A673 (cell line): ENCODE data around the gene PTPRK. TPM values are rescaled to one million over a fixed set of nuclear protein-coding genes. Genes with fewer than 3 reads are reported as not detected.

Experiments
- BruUV-seq: library from RNA; stranded (reverse); fragments of 400-500 nt; replicated peaks from 2 replicates; lab custom pipeline; 2021; lab: Mats Ljungman, UMichigan
- CTCF ChIA-PET: fragments of 300-600 bp; sonication (Branson Sonifier 250); formaldehyde crosslinking; loops from one replicate; lab custom pipeline; 2022; ENCODE audit warnings: antibody characterized with exemption; lab: Charles Lee
- POLR2A ChIA-PET: fragments of 300-600 bp; sonication (Branson Sonifier 250); formaldehyde crosslinking; loops from one replicate; lab custom pipeline; 2022; ENCODE audit warnings: antibody characterized with exemption; ENCODE audit not compliant: low non-redundant PET; lab: Charles Lee
- DNase-seq: peaks from one replicate; pipeline ENCODE4 v3.0.0-alpha.2; 2015; ENCODE audit warnings: low spot score
- H3K27ac ChIP-seq: fragments of 200-600 bp; sonication (generic); 2 replicates; pipeline ENCODE4 v1.5.1; 2016; ENCODE audit warnings: mixed run types, low read depth, mild to moderate bottlenecking, mixed read lengths, antibody characterized with exemption, low read length; ENCODE audit not compliant: poor library complexity, severe bottlenecking
- H3K27me3 ChIP-seq: fragments of 200-600 bp; sonication (generic); replicated peaks from 2 replicates; pipeline ENCODE4 v1.6.1; 2017; ENCODE audit warnings: mixed run types, low read depth, mild to moderate bottlenecking, mixed read lengths, antibody characterized with exemption, low read length; ENCODE audit not compliant: insufficient read depth, poor library complexity
- H3K36me3 ChIP-seq: fragments of 200-600 bp; sonication (generic); 2 replicates; pipeline ENCODE4 v1.6.1; 2016; ENCODE audit warnings: mixed run types, mild to moderate bottlenecking, mixed read lengths, antibody characterized with exemption, low read length; ENCODE audit not compliant: insufficient read depth, poor library complexity, severe bottlenecking
- H3K4me1 ChIP-seq: fragments of 200-600 bp; sonication (generic); 2 replicates; pipeline ENCODE4 v1.6.1; 2017; ENCODE audit warnings: mixed run types, mild to moderate bottlenecking, mixed read lengths, antibody characterized with exemption, low read length; ENCODE audit not compliant: insufficient read depth, poor library complexity, severe bottlenecking
- H3K4me3 ChIP-seq: fragments of 200-600 bp; sonication (generic); 2 replicates; pipeline ENCODE4 v1.5.1; 2016; ENCODE audit warnings: low read depth, mixed run types, mild to moderate bottlenecking, mixed read lengths, low read length; ENCODE audit not compliant: poor library complexity, severe bottlenecking
- H3K9me3 ChIP-seq: fragments of 200-600 bp; sonication (generic); 2 replicates; pipeline ENCODE4 v1.6.1; 2016; ENCODE audit warnings: mixed run types, low read depth, mild to moderate bottlenecking, mixed read lengths, antibody characterized with exemption, low read length; ENCODE audit not compliant: poor library complexity, severe bottlenecking
- EZH2 ChIP-seq: fragments of 200-600 bp; sonication (generic); IDR thresholded peaks from 2 replicates; pipeline ENCODE4 v1.6.1; 2017; ENCODE audit warnings: borderline replicate concordance, low read depth, mild to moderate bottlenecking, mixed read lengths, antibody characterized with exemption, low read length; ENCODE audit not compliant: poor library complexity, severe bottlenecking
- intact Hi-C: fragments of 100-400 bp; cut with micrococcal nuclease; formaldehyde crosslinking; loops from one replicate; pipeline ENCODE4 v1.10.0; 2022; ENCODE audit not compliant: unreplicated experiment
- total RNA-seq: library from RNA; stranded (reverse); gene quantifications from 2 replicates; pipeline ENCODE4 v1.2.3, GENCODE V29; 2021
- TF ChIP-seq, protein P1 (sequence below): fragments of 300-800, 200-600 bp; sonication (generic); conservative IDR thresholded peaks from 2 replicates; pipeline ENCODE4 v1.5.1; 2017; ENCODE audit warnings: low read depth, mild to moderate bottlenecking, antibody characterized with exemption, low read length, moderate library complexity, mixed read lengths

The PTPRK gene
- total RNA-seq, 1 experiment from 2014 or later = 77.3 TPM

DNA sequence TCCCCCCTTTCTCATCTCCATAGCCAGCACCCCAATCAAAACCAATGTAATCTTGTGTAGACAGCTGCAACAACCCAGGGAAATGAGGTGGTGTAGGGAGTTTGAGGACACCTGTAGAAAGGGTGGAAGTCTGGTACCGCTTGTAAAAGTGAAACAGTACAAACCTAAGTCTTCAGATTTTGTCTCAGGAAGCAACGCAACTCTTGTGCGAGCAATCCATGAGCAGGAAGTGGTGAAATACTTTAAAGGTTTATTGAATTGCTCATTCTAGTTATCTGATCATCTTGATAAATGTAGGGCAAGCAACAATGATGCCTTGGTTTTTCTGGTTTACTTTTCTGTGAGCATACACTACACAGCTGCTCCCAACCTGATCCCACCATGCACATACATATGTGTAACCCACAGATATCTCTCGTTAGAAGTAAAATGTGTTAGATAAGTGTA, 548.4 kb downstream of the PTPRK start:
- no peak for DNase-seq
- no peaks in the 10 kb centered on the region for H3K9me3 ChIP-seq
- H3K27me3 ChIP-seq = no peaks in the 10 kb centered on the region
- no peak overlapping the region for H3K27ac ChIP-seq
- no TSS peak for BruUV-seq
- TF ChIP-seq EZH2 = no peak
- TF ChIP-seq, protein P1, sequence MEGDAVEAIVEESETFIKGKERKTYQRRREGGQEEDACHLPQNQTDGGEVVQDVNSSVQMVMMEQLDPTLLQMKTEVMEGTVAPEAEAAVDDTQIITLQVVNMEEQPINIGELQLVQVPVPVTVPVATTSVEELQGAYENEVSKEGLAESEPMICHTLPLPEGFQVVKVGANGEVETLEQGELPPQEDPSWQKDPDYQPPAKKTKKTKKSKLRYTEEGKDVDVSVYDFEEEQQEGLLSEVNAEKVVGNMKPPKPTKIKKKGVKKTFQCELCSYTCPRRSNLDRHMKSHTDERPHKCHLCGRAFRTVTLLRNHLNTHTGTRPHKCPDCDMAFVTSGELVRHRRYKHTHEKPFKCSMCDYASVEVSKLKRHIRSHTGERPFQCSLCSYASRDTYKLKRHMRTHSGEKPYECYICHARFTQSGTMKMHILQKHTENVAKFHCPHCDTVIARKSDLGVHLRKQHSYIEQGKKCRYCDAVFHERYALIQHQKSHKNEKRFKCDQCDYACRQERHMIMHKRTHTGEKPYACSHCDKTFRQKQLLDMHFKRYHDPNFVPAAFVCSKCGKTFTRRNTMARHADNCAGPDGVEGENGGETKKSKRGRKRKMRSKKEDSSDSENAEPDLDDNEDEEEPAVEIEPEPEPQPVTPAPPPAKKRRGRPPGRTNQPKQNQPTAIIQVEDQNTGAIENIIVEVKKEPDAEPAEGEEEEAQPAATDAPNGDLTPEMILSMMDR = no peak
- intact Hi-C loops = no loop called here
- H3K4me1 ChIP-seq = no peaks in the 10 kb centered on the region
- CTCF ChIA-PET = no interaction called here
- peaks cover 8% of the 10 kb centered on the region for H3K36me3 ChIP-seq
- no peak overlapping the region for H3K4me3 ChIP-seq
- POLR2A ChIA-PET = no interaction called here

DNA sequence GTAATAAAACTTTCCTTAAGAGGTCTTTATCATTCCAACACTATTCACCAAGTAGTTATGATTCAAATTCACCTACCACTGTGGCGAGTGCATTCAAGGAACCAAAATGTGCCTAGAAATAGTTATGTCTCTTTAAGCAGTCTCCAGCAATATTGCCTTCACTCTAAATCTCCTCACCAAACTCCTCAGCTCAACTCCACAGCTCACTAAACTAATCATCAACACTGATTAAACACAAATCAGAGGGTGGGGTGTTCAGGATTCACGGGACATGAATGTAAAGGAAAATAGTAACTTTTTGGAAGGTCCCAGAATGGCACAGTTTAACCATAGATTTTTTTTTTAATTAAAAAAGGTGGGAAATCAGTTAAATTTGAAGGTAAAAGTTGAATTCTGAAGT, 549.0 kb downstream of the PTPRK start:
- BruUV-seq = no TSS peak
- no peak for TF ChIP-seq EZH2
- TF ChIP-seq, protein P1 = no peak
- DNase-seq = no peak
- H3K9me3 ChIP-seq = no peaks in the 10 kb centered on the region
- ChIA-PET POLR2A (no interaction called here), CTCF (no interaction called here)
- H3K36me3 ChIP-seq = peaks cover 8% of the 10 kb centered on the region
- no peaks in the 10 kb centered on the region for H3K27me3 ChIP-seq
- no peak overlapping the region for H3K4me3 ChIP-seq
- intact Hi-C loops = no loop called here
- no peak overlapping the region for H3K27ac ChIP-seq
- H3K4me1 ChIP-seq = no peaks in the 10 kb centered on the region

DNA sequence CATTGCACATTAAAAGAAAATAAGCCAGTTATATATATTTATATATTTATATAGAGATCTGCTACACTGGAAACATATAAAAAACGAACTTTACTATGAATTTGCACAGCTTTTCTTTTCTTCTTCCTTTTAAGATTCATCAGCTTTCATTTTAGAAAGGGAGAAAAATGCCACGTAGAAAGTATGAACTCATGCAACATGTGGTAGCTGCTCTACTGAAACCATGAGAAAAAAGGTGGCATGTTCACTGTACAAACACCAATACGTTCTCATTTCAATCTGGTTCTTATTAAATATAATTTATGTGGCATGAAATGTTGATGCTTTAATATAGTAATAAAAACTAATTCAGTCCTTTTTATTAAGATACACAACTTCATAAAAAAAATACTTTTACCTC, 550.7 kb downstream of the PTPRK start:
- intact Hi-C loops = no loop called here

More for the DNA sequence above, 550.7 kb downstream of the PTPRK start:
- ChIA-PET POLR2A (interaction anchor here (0.6 kb wide), 1 partner anchor 16 kb away, joined by 3 read pairs; no protein-coding TSS in a partner anchor), CTCF (no interaction called here)
- TF ChIP-seq, protein P1 = no peak
- TF ChIP-seq EZH2 = no peak
- Histone ChIP-seq H3K36me3 (no peaks in the 10 kb centered on the region), H3K27ac (no peak overlapping the region), H3K9me3 (no peaks in the 10 kb centered on the region), H3K27me3 (no peaks in the 10 kb centered on the region), H3K4me3 (no peak overlapping the region), H3K4me1 (no peaks in the 10 kb centered on the region)
- BruUV-seq = no TSS peak
- no peak for DNase-seq
